HFFc6 (cell line): ENCODE results near the gene ARSB. TPM values are rescaled to one million over a fixed set of nuclear protein-coding genes. Genes with fewer than 3 reads are reported as not detected.

Experiments
- DNase-seq: peaks from one replicate; pipeline ENCODE4 v3.0.0-alpha.2; 2018
- H3K27ac Mint-ChIP-seq: 2 replicates; pipeline ENCODE4 v1.8.0; 2020; ENCODE audit warnings: mild to moderate bottlenecking, mixed read lengths
- H3K27me3 Mint-ChIP-seq: 2 replicates; pipeline ENCODE4 v1.8.0; 2021; ENCODE audit warnings: mild to moderate bottlenecking, moderate library complexity, mixed read lengths; ENCODE audit not compliant: insufficient read depth
- H3K36me3 Mint-ChIP-seq: 2 replicates; pipeline ENCODE4 v1.8.0; 2021; ENCODE audit warnings: low read depth, mixed read lengths
- H3K4me1 Mint-ChIP-seq: 2 replicates; pipeline ENCODE4 v1.8.0; 2020; ENCODE audit warnings: low read depth, mixed read lengths
- H3K4me3 Mint-ChIP-seq: 2 replicates; pipeline ENCODE4 v1.8.0; 2020; ENCODE audit warnings: mild to moderate bottlenecking, moderate library complexity, mixed read lengths
- H3K9me3 Mint-ChIP-seq: 2 replicates; pipeline ENCODE4 v1.8.0; 2020; ENCODE audit warnings: mild to moderate bottlenecking, mixed read lengths
- total RNA-seq, 6 experiments: library from RNA; stranded (reverse); fragmentation: NEBNext Ultra II Directional; extraction: Animal tissue kit (Norgen Biotek cat#: 25700); gene quantifications; 2 replicates in 1 of 6; 3 replicates in 5 of 6; pipeline ENCODE4 v1.2.3, GENCODE V29; 2021
- TF ChIP-seq, protein P1 (sequence below): fragments of 200-600 bp; sonication (generic); IDR thresholded peaks from 2 replicates; pipeline ENCODE4 v1.5.0; 2021; ENCODE audit warnings: antibody characterized with exemption, mild to moderate bottlenecking

The ARSB gene
- total RNA-seq, 6 experiments from 2014 or later: 24.4 to 32.7 (median 27.8) TPM

DNA sequence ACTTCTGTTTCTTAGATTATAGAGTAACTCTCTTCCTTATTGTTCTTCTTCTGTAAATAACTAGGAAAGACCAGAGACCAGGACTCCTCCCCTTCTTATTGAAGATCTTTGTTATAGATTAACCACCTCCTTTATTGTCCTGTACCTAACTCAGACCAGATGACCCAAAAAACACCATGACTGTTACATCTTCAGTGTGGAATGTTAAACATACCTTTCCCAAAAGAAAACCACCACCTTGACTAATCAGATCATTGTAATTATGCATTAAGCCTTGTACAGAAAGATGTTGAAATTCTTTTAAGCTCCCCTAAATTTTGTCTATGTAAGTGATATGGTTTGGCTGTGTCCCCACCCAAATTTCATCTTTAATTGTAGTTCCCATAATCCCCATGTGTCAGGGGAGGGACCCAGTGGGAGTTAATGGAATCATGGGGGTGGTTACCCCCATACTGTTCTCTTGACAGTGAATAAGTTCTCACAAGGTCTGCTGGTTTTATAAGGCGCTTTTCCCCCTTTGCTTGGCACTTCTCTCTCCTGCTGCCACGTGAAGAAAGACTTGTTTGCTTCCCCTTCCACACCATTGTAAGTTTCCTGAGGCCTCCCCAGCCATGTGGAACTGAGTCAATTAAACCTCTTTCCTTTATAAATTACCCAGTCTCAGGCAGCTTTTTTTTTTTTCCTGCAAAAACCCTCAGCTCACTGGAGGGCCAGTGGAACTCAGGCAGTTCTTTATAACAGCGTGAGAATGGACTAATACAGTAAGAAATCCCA is 26.3 kb downstream of the ARSB start:
- no peaks in the 10 kb centered on the region for H3K36me3 Mint-ChIP-seq
- no peaks in the 10 kb centered on the region for H3K9me3 Mint-ChIP-seq
- TF ChIP-seq, protein P1, sequence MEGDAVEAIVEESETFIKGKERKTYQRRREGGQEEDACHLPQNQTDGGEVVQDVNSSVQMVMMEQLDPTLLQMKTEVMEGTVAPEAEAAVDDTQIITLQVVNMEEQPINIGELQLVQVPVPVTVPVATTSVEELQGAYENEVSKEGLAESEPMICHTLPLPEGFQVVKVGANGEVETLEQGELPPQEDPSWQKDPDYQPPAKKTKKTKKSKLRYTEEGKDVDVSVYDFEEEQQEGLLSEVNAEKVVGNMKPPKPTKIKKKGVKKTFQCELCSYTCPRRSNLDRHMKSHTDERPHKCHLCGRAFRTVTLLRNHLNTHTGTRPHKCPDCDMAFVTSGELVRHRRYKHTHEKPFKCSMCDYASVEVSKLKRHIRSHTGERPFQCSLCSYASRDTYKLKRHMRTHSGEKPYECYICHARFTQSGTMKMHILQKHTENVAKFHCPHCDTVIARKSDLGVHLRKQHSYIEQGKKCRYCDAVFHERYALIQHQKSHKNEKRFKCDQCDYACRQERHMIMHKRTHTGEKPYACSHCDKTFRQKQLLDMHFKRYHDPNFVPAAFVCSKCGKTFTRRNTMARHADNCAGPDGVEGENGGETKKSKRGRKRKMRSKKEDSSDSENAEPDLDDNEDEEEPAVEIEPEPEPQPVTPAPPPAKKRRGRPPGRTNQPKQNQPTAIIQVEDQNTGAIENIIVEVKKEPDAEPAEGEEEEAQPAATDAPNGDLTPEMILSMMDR: no peak
- H3K27ac Mint-ChIP-seq: no peak overlapping the region; the same call in 1 of the 2 replicates
- no peak for DNase-seq
- H3K4me3 Mint-ChIP-seq: no peak overlapping the region
- no peaks in the 10 kb centered on the region for H3K27me3 Mint-ChIP-seq
- H3K4me1 Mint-ChIP-seq: peaks cover 8% of the 10 kb centered on the region

DNA sequence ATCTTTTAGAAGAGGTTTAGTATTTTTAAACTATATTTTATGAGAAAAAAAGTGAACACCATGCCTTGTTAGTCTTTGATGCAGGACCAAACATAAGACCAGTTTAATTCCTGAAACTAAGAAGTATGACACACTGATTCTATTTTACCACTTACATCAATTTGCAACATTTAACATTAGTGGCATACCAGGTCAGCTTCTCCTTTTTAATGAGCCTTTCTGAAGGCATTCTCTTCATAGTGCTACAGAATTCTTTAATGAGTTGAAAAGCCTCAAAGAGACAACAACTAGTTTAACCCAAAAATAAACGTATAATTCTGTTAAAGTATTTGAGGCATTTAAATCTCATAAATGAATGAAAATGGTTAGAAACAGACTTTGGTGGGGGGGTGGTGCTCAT is 28.2 kb downstream of the ARSB start:
- Mint-ChIP-seq H3K27me3 (no peaks in the 10 kb centered on the region), H3K9me3 (no peaks in the 10 kb centered on the region), H3K27ac (no peak overlapping the region), H3K36me3 (no peaks in the 10 kb centered on the region), H3K4me3 (no peak overlapping the region), H3K4me1 (peaks cover 23% of the 10 kb centered on the region)
- TF ChIP-seq, protein P1: no peak
- no peak for DNase-seq

DNA sequence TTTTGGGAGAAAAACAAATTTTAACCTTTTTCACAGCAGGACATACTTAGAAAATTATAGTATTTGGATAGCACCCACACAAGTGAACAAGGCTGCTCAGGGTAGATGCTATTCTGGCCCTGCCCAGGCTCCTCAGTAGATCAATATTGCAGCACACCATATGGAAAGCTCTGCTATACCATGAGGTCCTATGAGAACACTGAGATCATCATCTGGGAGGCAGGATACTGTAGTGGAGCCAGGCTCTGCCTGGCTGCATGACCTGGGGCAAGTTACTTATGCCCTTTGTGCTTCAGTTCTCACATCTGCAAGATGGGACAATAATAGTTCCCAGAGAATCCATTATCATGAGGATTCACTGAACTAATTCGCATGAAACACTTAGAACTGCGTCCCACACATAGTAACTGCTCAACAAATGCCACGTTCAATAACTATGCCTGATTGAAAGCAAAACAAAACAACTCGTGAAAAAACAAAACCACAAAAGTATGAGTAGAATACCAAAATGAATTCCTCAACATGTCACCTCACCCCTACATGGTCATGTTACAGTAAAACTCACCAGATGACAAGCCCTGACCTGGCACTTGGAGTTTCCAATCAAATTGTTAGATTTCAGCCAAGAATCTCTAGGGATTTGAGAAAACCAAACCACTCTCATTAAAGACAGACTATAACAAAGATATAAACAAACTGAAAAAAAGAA is 31.9 kb downstream of the ARSB start:
- DNase-seq: peak; percentile 4
- TF ChIP-seq, protein P1: no peak
- no peak overlapping the region for H3K27ac Mint-ChIP-seq

DNA sequence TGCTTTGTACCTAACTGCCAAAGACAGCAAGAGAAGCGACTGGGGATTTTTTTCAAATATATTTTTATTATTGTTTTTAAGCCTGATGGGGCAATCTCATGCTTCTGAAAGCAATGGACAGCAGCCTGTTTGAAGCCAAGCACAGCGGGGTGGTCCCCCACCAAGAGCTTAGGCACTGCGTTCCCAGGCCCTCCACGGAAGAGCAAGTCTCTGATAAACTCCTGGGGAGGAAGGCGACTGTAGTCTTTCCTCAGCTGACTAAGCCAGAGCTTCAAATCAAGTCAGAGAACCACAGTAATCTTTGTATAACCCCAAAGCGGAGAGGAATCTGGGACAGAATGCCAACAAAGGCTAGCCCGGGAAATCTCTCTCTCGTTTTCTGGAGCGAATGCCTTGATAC is 54.4 kb downstream of the ARSB start:
- H3K27ac Mint-ChIP-seq: no peak overlapping the region; the same call in 1 of the 2 replicates

More for the DNA sequence above, 31.9 kb downstream of the ARSB start:
- Mint-ChIP-seq H3K36me3 (no peaks in the 10 kb centered on the region), H3K27me3 (no peaks in the 10 kb centered on the region), H3K9me3 (no peaks in the 10 kb centered on the region), H3K4me1 (peaks cover 25% of the 10 kb centered on the region), H3K4me3 (no peak overlapping the region)

DNA sequence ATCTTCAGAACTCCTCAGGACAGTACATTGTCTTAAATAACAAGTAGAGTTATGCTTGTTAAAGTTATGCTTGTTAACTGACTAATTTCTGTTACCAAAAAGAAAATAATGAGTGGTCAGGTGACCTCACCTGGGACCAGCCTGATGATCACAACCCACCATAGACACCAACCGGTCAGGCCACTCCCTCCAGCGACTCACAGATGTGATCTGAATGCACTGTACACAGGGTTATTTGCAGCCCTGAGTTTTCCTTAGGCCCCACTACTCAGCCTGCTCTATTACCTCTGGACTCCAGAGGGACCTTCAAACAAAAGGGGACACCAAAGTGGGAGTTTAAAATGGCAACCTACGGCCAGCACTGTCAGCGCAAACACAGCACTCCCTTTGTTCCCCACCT is 55.3 kb downstream of the ARSB start:
- no peaks in the 10 kb centered on the region for H3K36me3 Mint-ChIP-seq
- no peak overlapping the region for H3K4me3 Mint-ChIP-seq
- H3K9me3 Mint-ChIP-seq: no peaks in the 10 kb centered on the region
- no peaks in the 10 kb centered on the region; the same call in 1 of the 2 replicates for H3K27me3 Mint-ChIP-seq
- TF ChIP-seq, protein P1: no peak
- DNase-seq: no peak
- H3K27ac Mint-ChIP-seq: no peak overlapping the region
- H3K4me1 Mint-ChIP-seq: peaks cover 31% of the 10 kb centered on the region

More for the DNA sequence above, 54.4 kb downstream of the ARSB start:
- no peaks in the 10 kb centered on the region for H3K9me3 Mint-ChIP-seq
- no peaks in the 10 kb centered on the region; the same call in 1 of the 2 replicates for H3K27me3 Mint-ChIP-seq
- peaks cover 31% of the 10 kb centered on the region for H3K4me1 Mint-ChIP-seq
- H3K4me3 Mint-ChIP-seq: peak overlapping the region; percentile 53
- TF ChIP-seq, protein P1: no peak
- H3K36me3 Mint-ChIP-seq: no peaks in the 10 kb centered on the region
- no peak for DNase-seq
